Stimulated activated CD8-positive, alpha-beta memory T cell treated with anti-CD3 and anti-CD28 coated beads, Interleukin-7, amount 100 ng/mL, for 48 hours (primary cell): ENCODE results near the gene DDX52.
"Not testable (repeated sequence)": the region's sequence is repeated elsewhere in the genome, so short reads cannot be mapped to it uniquely, and the experiment has no call there.

Experiments used
- DNase-seq, 2 donors: peaks; one replicate each; pipeline ENCODE4 v3.0.0-alpha.2; 2020; ENCODE audit warnings: low read depth in 1 of 2; ENCODE audit errors: extremely low read depth in 1 of 2

Gene DDX52

GRCh38 chr17:37643118-37643766 lies at the start of gene DDX52:
TSS of gene DDX52 (minus strand) at chr17:37643446. CDS start at chr17:37643420, 26 bp downstream.
- peak; percentile 69 to 78 for DNase-seq

DNA sequence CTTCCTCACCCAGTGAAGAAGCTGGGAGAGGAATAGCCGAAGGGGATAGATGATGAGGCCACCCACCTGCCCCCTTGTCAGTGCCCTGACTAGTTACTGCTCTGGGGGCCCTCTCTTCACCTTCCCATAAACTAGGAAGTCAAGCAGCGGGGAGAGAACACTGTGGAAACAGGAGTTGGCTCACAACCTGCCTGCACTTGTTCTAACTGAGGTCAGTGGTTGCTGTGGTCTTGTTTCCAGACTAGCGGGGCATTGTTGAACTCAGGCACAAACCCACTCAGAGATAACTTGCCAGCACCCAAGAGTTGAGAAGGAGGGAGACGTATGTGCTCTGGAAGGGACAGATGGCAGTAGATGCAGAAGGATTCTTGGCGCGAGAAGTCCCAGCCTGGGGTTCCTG lies 48.6 kb upstream of the DDX52 start:
- DNase-seq = no peak

DNA sequence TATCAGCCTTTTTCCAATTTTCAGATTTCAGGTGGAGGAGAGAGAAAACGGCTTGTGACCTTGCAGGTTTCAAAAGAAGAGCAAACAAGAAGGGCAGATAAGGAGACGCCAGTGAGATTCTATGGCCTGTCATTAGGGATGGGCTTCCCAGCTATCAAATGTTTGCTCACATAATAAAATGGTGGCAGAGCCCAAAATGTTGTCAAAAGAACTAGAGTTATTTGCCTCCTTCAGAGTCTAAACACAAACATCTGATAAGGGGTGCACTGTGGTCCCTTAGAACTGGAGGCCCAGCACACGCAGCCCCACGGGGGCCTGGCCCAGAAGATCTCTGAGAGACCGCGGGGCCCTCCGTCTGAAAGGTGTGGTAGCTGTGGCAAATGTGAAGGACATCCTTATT lies 46.1 kb upstream of the DDX52 start:
- DNase-seq = no peak

DNA sequence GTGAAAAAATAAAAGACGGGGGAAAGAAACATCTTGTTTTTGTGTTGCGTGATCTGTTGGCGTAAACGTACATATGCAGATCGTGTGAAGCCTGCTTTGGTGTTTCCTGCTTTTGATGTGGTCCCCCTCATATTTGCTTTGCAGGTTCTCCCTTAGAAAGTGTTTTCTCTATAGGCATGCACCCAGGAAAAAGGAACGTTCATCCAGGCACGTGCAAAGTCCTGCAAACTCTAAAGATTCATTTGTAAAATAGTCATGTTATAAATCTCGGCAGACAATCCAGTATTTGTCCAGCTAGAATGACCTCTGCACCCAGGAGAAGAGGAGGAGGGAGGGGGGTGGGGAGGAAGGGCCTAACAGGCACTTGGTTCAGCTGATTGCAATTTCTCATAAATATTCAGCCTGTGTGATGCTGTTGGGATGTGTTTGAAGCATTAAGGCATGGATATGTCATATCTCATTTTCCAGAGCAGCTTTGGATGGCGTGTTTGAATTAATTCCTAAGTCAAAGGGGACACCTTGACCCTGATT lies 40.3 kb upstream of the DDX52 start:
- DNase-seq = no peak

GRCh38 chr17:37682007-37682406 lies 38.8 kb upstream of the DDX52 start:
- no peak for DNase-seq

DNA sequence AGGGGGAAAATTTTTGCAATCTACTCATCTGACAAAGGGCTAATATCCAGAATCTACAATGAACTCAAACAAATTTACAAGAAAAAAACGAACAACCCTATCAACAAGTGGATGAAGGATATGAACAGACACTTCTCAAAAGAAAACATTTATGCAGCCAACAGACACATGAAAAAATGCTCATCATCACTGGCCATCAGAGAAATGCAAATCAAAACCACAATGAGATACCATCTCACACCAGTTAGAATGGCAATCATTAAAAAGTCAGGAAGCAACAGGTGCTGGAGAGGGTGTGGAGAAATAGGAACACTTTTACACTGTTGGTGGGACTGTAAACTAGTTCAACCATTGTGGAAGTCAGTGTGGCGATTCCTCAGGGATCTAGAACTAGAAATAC lies 36.7 kb upstream of the DDX52 start:
- not testable (repeated sequence) for DNase-seq

- DNase-seq = no peak
These were observed 34.8 kb upstream of the DDX52 start for GRCh38 chr17:37678036-37678435.

DNA sequence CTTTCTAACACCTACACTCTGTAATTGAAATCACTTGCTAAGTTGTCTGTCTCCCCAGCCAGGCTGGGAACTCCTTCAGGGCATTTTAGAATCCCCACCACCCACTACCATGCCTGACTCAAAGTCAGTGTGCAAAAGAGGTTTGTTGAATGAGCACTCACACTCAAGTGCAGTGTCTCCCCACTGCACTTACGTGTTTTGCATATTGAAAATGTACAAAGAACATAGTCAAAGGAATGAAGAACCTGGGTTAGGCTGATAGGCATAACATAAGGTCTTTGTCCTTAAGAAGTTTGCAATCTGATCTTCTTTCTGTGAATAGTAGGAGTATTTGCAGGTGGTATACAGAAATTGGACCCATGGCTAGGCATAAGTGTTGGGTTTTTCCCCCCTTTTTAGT lies 33.8 kb upstream of the DDX52 start:
- DNase-seq = no peak

- DNase-seq = no peak
These were observed 33.1 kb upstream of the DDX52 start for GRCh38 chr17:37676115-37676925.

DNA sequence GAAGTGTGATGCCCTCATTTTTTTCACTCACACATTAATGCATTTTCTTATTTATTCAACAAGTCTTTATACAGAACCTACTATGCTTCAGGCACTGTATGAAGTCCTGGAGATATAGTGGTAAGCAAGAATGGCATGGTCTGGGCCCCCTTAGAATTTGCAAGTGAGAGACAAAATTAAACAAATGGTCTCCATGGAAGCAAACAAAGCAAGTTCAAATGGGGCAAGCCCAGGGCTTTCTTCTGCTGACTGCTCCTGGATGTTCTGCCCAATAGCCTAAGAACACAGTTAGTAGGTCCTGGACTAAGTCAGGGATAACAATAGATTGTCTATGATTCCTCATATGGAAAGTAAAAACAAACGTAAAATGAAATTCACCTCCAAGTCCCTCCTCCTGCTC lies 31.3 kb upstream of the DDX52 start:
- DNase-seq = no peak

- no peak for DNase-seq
These were observed 30.1 kb upstream of the DDX52 start for GRCh38 chr17:37673386-37673785.

DNA sequence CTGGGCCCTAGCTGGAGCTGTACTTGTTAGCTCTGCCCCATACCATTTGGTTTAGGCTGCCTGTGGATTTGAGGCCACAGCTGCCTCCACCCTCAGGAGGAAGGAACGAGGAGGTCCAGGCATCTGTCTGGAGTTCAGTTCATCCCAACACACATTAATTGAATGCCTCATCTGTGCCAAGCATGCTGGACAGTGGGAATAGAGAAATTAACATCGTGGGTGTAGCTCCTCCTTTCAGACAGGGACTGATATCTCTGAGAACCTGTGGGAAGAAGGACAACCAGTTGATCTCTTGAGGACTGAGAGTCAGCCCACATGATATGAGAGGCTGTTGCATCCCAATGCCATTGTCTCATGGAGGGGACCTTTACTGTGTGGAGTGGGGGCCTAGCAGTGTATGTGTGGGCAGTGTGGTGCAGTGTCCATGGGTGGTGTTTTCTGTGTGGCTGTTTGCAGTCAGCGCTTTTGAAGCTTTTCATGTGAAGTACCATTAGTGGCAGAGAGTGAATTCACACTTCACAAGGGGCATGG lies 29.4 kb upstream of the DDX52 start:
- DNase-seq = no peak

DNA sequence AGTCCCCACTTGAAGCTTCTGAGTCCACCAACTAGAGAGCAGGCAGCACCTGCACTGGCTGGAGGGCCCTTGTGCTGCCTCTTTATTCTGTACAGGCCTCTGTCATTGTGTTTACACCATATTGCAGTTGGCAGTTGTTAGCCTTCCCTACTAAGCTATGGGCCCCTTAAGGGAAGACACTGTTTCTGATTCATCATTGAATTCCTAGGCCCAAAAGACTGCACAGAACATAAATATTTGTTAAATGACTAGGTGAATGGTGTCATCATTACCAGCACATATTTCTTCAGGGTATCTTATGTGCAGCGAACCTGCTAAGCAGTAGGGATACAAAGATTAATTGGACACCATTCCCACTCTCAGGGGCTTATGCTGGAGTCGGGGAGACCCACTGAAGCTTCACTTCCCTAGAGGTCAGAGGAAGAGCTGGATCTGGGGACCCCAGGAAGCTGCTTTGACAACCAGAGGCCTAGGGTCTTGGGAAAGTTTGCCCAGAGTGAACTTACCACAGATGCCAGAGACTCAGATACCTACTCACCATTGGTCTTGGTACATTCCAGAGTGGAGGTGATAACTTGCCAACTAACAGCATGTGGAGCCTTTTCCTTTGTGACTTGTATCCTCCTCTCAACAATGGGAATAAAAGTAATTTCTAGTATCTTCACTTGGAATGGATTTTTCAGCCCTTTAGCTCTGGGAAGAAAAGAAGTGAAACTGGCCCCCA lies 28.7 kb upstream of the DDX52 start:
- DNase-seq = no peak

DNA sequence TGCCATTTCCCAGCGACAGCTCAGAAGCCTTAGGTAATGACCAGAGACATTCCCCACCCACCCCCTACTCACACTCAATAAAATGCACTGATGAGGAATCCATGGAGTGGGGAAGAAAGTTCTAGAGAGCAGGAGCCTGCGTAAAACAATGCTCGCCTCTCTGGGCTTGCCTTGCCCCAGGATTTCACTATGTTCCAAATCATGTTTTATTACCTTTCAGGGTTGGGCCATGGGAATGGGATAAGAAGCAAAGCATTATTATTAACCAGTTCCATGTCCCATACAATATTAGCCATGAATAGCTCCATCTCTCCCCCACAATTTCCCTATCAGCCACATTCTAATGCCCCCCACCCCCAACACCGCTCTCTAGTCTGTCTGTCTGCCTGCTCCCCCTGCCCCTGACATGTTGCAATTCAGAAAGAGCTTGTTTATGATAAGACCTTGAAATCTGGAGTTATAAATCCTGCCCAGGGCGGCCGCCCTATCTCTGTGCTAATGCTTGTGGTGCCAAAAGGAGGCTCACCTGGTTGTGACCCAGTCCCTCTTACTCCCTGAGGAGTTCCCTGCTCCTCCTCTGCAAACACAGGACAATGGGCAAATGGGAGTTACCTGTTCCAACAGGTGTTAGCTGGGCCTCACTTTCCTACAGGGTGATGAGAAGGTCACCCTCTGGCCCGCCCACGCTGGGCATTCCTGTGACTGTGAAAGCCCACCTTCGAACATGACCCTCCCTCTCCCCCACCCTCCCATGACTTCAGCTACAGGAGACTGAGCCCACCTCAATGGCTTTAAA lies 28.0 kb upstream of the DDX52 start:
- DNase-seq = no peak

GRCh38 chr17:37667039-37667438 lies 23.8 kb upstream of the DDX52 start:
- no peak for DNase-seq

GRCh38 chr17:37664214-37664613 lies 21.0 kb upstream of the DDX52 start:
- no peak for DNase-seq

GRCh38 chr17:37662353-37662752 lies 19.1 kb upstream of the DDX52 start:
- no peak for DNase-seq

DNA sequence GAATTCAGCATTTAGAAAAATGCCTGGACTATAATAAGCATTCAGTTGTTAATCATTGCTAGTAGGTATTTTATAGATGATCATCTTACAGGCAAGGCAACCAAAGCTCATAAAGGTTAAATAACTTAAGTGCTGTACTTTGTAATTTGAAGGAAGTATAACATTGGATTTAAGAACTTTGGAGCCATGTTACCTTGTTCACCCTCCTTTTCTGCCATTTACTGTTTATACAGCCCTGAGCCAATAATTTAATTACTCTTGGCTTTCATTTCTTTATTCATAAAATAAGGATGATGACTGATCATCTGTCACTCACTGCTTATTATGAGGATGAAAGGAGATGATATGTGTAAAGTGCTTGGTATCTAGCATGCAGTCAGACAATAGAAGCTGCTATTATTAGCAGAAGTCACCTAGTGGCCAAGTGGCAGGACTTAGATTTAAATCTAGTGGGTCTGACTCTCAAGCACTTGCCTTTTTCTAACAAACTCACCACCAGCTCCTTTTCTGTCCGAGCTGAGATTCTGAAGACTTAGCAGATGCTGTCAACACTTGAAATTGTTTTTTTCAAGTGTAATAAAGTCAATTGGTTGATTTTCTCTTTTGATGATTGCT lies 18.3 kb upstream of the DDX52 start:
- no peak for DNase-seq

GRCh38 chr17:37659925-37660324 lies 16.7 kb upstream of the DDX52 start:
- DNase-seq = no peak

- no peak for DNase-seq
These were observed 14.0 kb upstream of the DDX52 start for GRCh38 chr17:37657202-37657601.
